HepG2 (cell line): Measurements from ENCODE around the gene CAPG. TPM values are rescaled to one million over a fixed set of nuclear protein-coding genes. Genes with fewer than 3 reads are reported as not detected.

Experiments
- ATAC-seq: fragments of 200-7000 bp; cut with Tn5 transposase; 3 replicates; pipeline ENCODE4 v1.9.1; 2020; ENCODE audit warnings: mild to moderate bottlenecking, moderate library complexity
- BruUV-seq: library from RNA; stranded (reverse); fragments of 400-500 nt; replicated peaks from 2 replicates; lab custom pipeline; 2021; lab: Mats Ljungman, UMichigan
- CTCF ChIA-PET: fragments of 300-600 bp; formaldehyde crosslinking; extraction: SDS; loops from one replicate; lab custom pipeline; 2021; ENCODE audit warnings: low total read pairs, inconsistent platforms, low intra/inter-chr PET ratio; lab: Yijun Ruan, JAX
- POLR2A ChIA-PET: fragments of 350-600 bp; sonication (Branson Sonifier 250); formaldehyde crosslinking; loops from one replicate; lab custom pipeline; 2020; ENCODE audit warnings: antibody characterized with exemption, inconsistent platforms; lab: Yijun Ruan, JAX
- DNase-seq: peaks from one replicate; pipeline ENCODE4 v3.0.0-alpha.2; 2015; ENCODE audit warnings: low spot score
- FAIRE-seq: peaks from 3 replicates; lab custom pipeline; 2011; peaks lifted over from hg19 to GRCh38; lab: Jason Lieb, UNC
- H2AFZ ChIP-seq: one replicate; pipeline ENCODE4 v1.6.1; 2011; ENCODE audit warnings: low read length, inconsistent platforms
- H3K27ac ChIP-seq: fragments of 300-600 bp; 3 replicates; pipeline ENCODE4 v1.8.0; 2011; ENCODE audit warnings: mixed run types, mild to moderate bottlenecking, mixed read lengths, low read length, inconsistent platforms; ENCODE audit not compliant: insufficient read depth; ENCODE audit errors: extremely low read length
- H3K27me3 ChIP-seq, 2 experiments: fragments of 200-600 bp in 1 of 2; 2 replicates in 1 of 2; 3 replicates in 1 of 2; pipeline versions ENCODE4 v1.6.0 to v1.8.0; 2011; ENCODE audit warnings: low read length in 2 of 2, mild to moderate bottlenecking in 2 of 2, moderate library complexity in 2 of 2, inconsistent platforms in 1 of 2; ENCODE audit not compliant: insufficient read depth in 2 of 2, control insufficient read depth in 1 of 2
- H3K36me3 ChIP-seq, 2 experiments: fragments of 200-600 bp in 1 of 2; replicated peaks in 1 of 2; 2 replicates in 1 of 2; 3 replicates in 1 of 2; pipeline versions ENCODE4 v1.5.1 to v1.8.0; 2011; ENCODE audit warnings: low read length in 2 of 2, inconsistent platforms in 1 of 2; ENCODE audit not compliant: insufficient read depth in 2 of 2, control insufficient read depth in 1 of 2
- H3K4me1 ChIP-seq: 2 replicates; pipeline ENCODE4 v1.5.1; 2012; ENCODE audit warnings: low read length, inconsistent platforms; ENCODE audit not compliant: insufficient read depth
- H3K4me2 ChIP-seq: 2 replicates; pipeline ENCODE4 v1.6.0; 2011; ENCODE audit warnings: low read depth, low read length, inconsistent platforms
- H3K4me3 ChIP-seq, 3 experiments: fragments of 200-600 bp in 1 of 3; sonication (generic), shearing (Covaris generic) in 1 of 3; replicated peaks in 1 of 3; 2 replicates each; pipeline ENCODE4 v1.5.1; 2011 to 2016; ENCODE audit warnings: low read length in 3 of 3, inconsistent platforms in 2 of 3, low read depth in 2 of 3, mild to moderate bottlenecking in 2 of 3, control low read depth in 1 of 3, mixed read lengths in 1 of 3; ENCODE audit not compliant: insufficient read depth in 1 of 3
- H3K79me2 ChIP-seq: one replicate; pipeline ENCODE4 v1.6.1; 2011; ENCODE audit warnings: low read length, inconsistent platforms; ENCODE audit not compliant: insufficient read depth
- H3K9ac ChIP-seq: 2 replicates; pipeline ENCODE4 v1.6.0; 2011; ENCODE audit warnings: mild to moderate bottlenecking, low read depth, low read length, inconsistent platforms; ENCODE audit not compliant: insufficient read depth
- H3K9me3 ChIP-seq: 2 replicates; pipeline ENCODE4 v1.5.1; 2012; ENCODE audit warnings: mild to moderate bottlenecking, low read length
- H4K20me1 ChIP-seq: 2 replicates; pipeline ENCODE4 v1.6.0; 2011; ENCODE audit warnings: inconsistent platforms, mild to moderate bottlenecking, low read length, moderate library complexity; ENCODE audit not compliant: insufficient read depth
- FOXP1 ChIP-seq, 2 experiments: fragments of 450-650 bp in 1 of 2; IDR thresholded peaks; 2 replicates each; pipeline ENCODE4 v1.6.1; 2017 to 2018; ENCODE audit warnings: antibody characterized with exemption in 1 of 2
- HOXA9 ChIP-seq: sonication (generic); formaldehyde crosslinking; IDR thresholded peaks from 2 replicates; pipeline ENCODE4 v1.8.1; 2022; ENCODE audit warnings: missing genetic modification reagents, mild to moderate bottlenecking, moderate library complexity, borderline replicate concordance
- ONECUT2 ChIP-seq: sonication (generic); formaldehyde crosslinking; IDR thresholded peaks from 2 replicates; pipeline ENCODE4 v1.4.0; 2020; ENCODE audit warnings: missing genetic modification reagents
- RFX1 ChIP-seq: fragments of 450-650 bp; IDR thresholded peaks from 2 replicates; pipeline ENCODE4 v1.6.1; 2017
- TERF1 ChIP-seq: sonication (generic); formaldehyde crosslinking; IDR thresholded peaks from 2 replicates; pipeline ENCODE4 v1.8.0; 2022; ENCODE audit warnings: mild to moderate bottlenecking, missing genetic modification reagents, moderate library complexity
- ZBTB43 ChIP-seq: sonication (generic); formaldehyde crosslinking; conservative IDR thresholded peaks from 2 replicates; pipeline ENCODE4 v1.4.0; 2020; ENCODE audit warnings: missing genetic modification reagents
- ZNF235 ChIP-seq: sonication (generic); formaldehyde crosslinking; IDR thresholded peaks from 2 replicates; pipeline ENCODE4 v1.8.1; 2023; ENCODE audit warnings: mild to moderate bottlenecking, missing genetic modification reagents, borderline replicate concordance
- ZNF280D ChIP-seq: sonication (generic); formaldehyde crosslinking; IDR thresholded peaks from 2 replicates; pipeline ENCODE4 v1.5.1; 2020; ENCODE audit warnings: mild to moderate bottlenecking, missing genetic modification reagents
- ZNF367 ChIP-seq: sonication (generic); formaldehyde crosslinking; IDR thresholded peaks from 2 replicates; pipeline ENCODE4 v1.4.0; 2020; ENCODE audit warnings: missing genetic modification reagents, borderline replicate concordance
- ZNF382 ChIP-seq: sonication (generic); formaldehyde crosslinking; IDR thresholded peaks from 2 replicates; pipeline ENCODE4 v1.5.0; 2020; ENCODE audit warnings: missing genetic modification reagents, mild to moderate bottlenecking, borderline replicate concordance
- ZNF687 ChIP-seq: sonication (generic); formaldehyde crosslinking; IDR thresholded peaks from 2 replicates; pipeline ENCODE4 v1.5.1; 2020; ENCODE audit warnings: mild to moderate bottlenecking, missing genetic modification reagents, moderate library complexity
- ZNF879 ChIP-seq: sonication (generic); formaldehyde crosslinking; IDR thresholded peaks from 2 replicates; pipeline ENCODE4 v1.8.1; 2023; ENCODE audit warnings: missing genetic modification reagents
- WGBS: methylation state at CpG from one replicate; pipeline ENCODE4 v1.1.6; 2017; ENCODE audit warnings: low lambda C conversion rate; 5-methylcytosine and 5-hydroxymethylcytosine counted together
- in situ Hi-C: cut with HindIII; loops from 2 replicates; pipeline ENCODE4 v1.10.0; 2017; ENCODE audit warnings: low pct_unique_long_range_greater_than_20kb; ENCODE audit not compliant: extremely low pct_ligation_motif_present
- intact Hi-C: fragments of 100-400 bp; cut with micrococcal nuclease; formaldehyde crosslinking; loops from one replicate; pipeline ENCODE4 v1.10.0; 2022; ENCODE audit not compliant: unreplicated experiment
- polyA plus RNA-seq, 8 experiments: library from polyadenylated mRNA; depleted of rRNA in 3 of 8; stranded (reverse) in 7 of 8; unstranded in 1 of 8; fragments of >200 nt; fragmentation: Illumina TruSeq in 4 of 8; extraction: Trizol in 4 of 8; gene quantifications; 2 replicates each; pipeline versions ENCODE4 v1.2.1 to v1.2.3, GENCODE V29; 2011 to 2016; ENCODE audit warnings: low read depth in 4 of 8, missing spikeins in 1 of 8, mixed read lengths in 1 of 8; ENCODE audit not compliant: insufficient read depth in 1 of 8
- total RNA-seq, 5 experiments: library from RNA; depleted of rRNA; stranded (reverse); fragments of >200 nt; fragmentation: Illumina TruSeq; extraction: Trizol; gene quantifications; 2 replicates each; pipeline ENCODE4 v1.2.3, GENCODE V29; 2016; ENCODE audit warnings: low read depth in 1 of 5

The CAPG gene
- total and polyA plus RNA-seq, 2 of the 13 experiments (the other 11 are each of a cell fraction or from before 2014, with no cell fraction given): 12.7 to 18.2 TPM

- TF ChIP-seq ZNF280D (CRISPR knock-in tag) (no peak), FOXP1 (IDR thresholded peaks at IDR 0.05) (no peak), FOXP1 (CRISPR knock-in tag; IDR thresholded peaks at IDR 0.05) (no peak), HOXA9 (no peak), ZNF235 (no peak), TERF1 (CRISPR knock-in tag) (no peak), ZNF879 (CRISPR knock-in tag) (no peak)
Observed at GRCh38 chr2:85405201-85406059, 4.7 kb downstream of the CAPG start (continued).

GRCh38 chr2:85401844-85402243, 8.3 kb downstream of the CAPG start:
- Histone ChIP-seq H3K4me1 (peaks cover 56% of the 10 kb centered on the region), H3K9ac (no peak overlapping the region), H3K4me2 (peak overlapping the region; percentile 28; the same call in 1 of the 2 replicates), H2AFZ (no peak overlapping the region), H4K20me1 (no peaks in the 10 kb centered on the region), H3K9me3 (no peaks in the 10 kb centered on the region), H3K4me3 (no peak overlapping the region), H3K36me3 (no peaks in the 10 kb centered on the region), H3K27ac (no peak overlapping the region), H3K27me3 (no peaks in the 10 kb centered on the region), H3K79me2 (no peaks in the 10 kb centered on the region)
- ChIA-PET CTCF (no interaction called here), POLR2A (interaction anchor here (1.2 to 3.4 kb wide), 3 partner anchors 17 to 137 kb away, joined by 3 to 13 read pairs (median 4); partner anchors contain the start of genes ELMOD3, MAT2A, RETSAT and SH2D6)
- no peak for DNase-seq
- in situ Hi-C loops: no loop called here
- peak; percentile 50 for ATAC-seq
- no TSS peak for BruUV-seq
- intact Hi-C loops: no loop called here
- 41% methylated on average over 8 of the region's 8 CpGs for WGBS
- FAIRE-seq: no peak
- TF ChIP-seq ONECUT2 (CRISPR knock-in tag) (no peak), ZBTB43 (CRISPR knock-in tag) (no peak), RFX1 (no peak), ZNF367 (CRISPR knock-in tag) (no peak), ZNF382 (CRISPR knock-in tag) (no peak), ZNF687 (peak; percentile 15; the same call in 1 of the 2 replicates)
